HEK293T (cell line): ENCODE measurements around the gene ALKBH3.

ENCODE experiments used
- CTBP1 ChIP-seq: fragments of 450-650 bp; IDR thresholded peaks from 2 replicates; pipeline ENCODE4 v1.6.1; 2016; ENCODE audit warnings: borderline replicate concordance
- FOXM1 ChIP-seq: fragments of 450-650 bp; IDR thresholded peaks from 2 replicates; pipeline ENCODE4 v1.6.1; 2017; ENCODE audit warnings: mild to moderate bottlenecking, borderline replicate concordance
- NFRKB ChIP-seq: fragments of 450-650 bp; IDR thresholded peaks from 2 replicates; pipeline ENCODE4 v1.6.1; 2016; ENCODE audit warnings: mild to moderate bottlenecking, moderate library complexity
- SUZ12 ChIP-seq: fragments of 450-650 bp; IDR thresholded peaks from 2 replicates; pipeline ENCODE4 v1.6.1; 2016; ENCODE audit warnings: mild to moderate bottlenecking

- no peak for TF ChIP-seq CTBP1
- TF ChIP-seq SUZ12 = no peak
- TF ChIP-seq FOXM1 = no peak
- no peak for TF ChIP-seq NFRKB
These were observed 45.4 kb downstream of the ALKBH3 start for GRCh38 chr11:43925932-43926505.
